Measurements from ENCODE around the gene VOPP1.

DNA sequence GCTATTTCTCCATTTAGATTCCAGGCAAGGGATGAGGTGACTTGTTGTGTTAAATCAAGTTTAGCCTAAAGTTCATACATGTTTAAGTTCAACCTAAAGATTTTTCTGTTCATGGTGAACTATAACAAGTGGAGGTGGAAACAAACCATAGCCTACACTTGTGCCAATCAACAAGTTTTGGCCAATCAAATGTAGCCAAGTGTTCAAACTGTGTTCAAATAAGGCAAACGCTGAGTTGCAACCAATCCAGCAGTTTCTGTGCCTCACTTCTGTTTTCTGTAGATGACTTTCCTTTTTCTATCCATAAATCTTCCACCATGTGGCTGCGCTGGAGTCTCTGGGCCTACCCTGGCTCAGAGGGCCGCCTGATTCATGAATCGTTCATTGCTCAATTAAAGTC lies 4.5 kb upstream of the VOPP1 start:
- TF ChIP-seq CCAR2 (IDR thresholded peaks at IDR 0.05; ENCODE audit: low read depth, low read length): no peak
- TF ChIP-seq FOXK2 (conservative IDR thresholded peaks at IDR 0.05 in 1 of 2, IDR thresholded peaks at IDR 0.05 in 1 of 2; ENCODE audit: low read depth in 2 of 2): no peak
- TF ChIP-seq, protein P1, sequence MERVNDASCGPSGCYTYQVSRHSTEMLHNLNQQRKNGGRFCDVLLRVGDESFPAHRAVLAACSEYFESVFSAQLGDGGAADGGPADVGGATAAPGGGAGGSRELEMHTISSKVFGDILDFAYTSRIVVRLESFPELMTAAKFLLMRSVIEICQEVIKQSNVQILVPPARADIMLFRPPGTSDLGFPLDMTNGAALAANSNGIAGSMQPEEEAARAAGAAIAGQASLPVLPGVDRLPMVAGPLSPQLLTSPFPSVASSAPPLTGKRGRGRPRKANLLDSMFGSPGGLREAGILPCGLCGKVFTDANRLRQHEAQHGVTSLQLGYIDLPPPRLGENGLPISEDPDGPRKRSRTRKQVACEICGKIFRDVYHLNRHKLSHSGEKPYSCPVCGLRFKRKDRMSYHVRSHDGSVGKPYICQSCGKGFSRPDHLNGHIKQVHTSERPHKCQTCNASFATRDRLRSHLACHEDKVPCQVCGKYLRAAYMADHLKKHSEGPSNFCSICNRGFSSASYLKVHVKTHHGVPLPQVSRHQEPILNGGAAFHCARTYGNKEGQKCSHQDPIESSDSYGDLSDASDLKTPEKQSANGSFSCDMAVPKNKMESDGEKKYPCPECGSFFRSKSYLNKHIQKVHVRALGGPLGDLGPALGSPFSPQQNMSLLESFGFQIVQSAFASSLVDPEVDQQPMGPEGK (CRISPR knock-in tag; IDR thresholded peaks at IDR 0.05; ENCODE audit: borderline replicate concordance): no peak
- no peak for TF ChIP-seq POLR2AphosphoS5 (IDR thresholded peaks at IDR 0.05; ENCODE audit: control insufficient read depth, insufficient read depth, low read depth, low read length)
- TF ChIP-seq YY1 (IDR thresholded peaks at IDR 0.05; ENCODE audit: borderline replicate concordance in 1 of 3, control insufficient read depth in 1 of 3, extremely low read depth in 1 of 3, insufficient read depth in 3 of 3, insufficient read length in 1 of 3, insufficient replicate concordance in 2 of 3, low read depth in 1 of 3, low read length in 2 of 3): no peak
- TF ChIP-seq EZH2 (IDR thresholded peaks at IDR 0.05; ENCODE audit: borderline replicate concordance, low read depth, low read length): no peak
